Measurements from ENCODE around the gene HBS1L. TPM values are rescaled to one million over a fixed set of nuclear protein-coding genes. Genes with fewer than 3 reads are reported as not detected.

HBS1L gene
- total RNA-seq, 1 experiment from 2014 or later, result 89.4 TPM

DNA sequence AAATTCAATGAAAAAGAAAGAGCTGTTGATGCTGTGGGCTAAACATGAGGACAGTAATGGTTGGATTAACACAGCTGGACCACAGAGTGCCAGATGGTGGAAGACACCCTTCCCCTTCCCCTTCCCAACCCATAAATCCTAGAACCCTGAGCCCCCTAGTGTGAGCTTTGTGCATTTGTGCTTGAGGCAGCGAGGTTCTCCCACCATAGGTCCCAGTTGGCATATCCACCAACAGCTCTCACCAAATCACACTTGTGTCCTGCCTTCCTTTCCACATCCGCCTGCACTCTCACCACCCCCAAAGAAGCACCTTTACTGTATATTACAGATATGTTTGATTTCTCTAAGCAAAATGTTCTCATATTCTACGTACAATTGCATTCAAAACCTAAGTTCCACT is 32.8 kb upstream of the HBS1L start:
- H3K4me2 ChIP-seq (ENCODE audit: low read length), result no peak overlapping the region
- no peaks in the 10 kb centered on the region for H3K9me2 ChIP-seq (ENCODE audit: insufficient read depth)
- H3K27me3 ChIP-seq (ENCODE audit: insufficient read depth, low read length), result no peaks in the 10 kb centered on the region
- no peak overlapping the region for H2AFZ ChIP-seq (ENCODE audit: low read depth, low read length, poor library complexity, severe bottlenecking)
- CTCF ChIA-PET, result interaction anchor here (1.6 kb wide), 1 partner anchor 96 kb away, joined by 3 read pairs; no protein-coding TSS in a partner anchor
- H3K36me3 ChIP-seq (ENCODE audit: control insufficient read depth in 1 of 2, insufficient read depth in 2 of 2, low read length in 2 of 2), result no peaks in the 10 kb centered on the region
- no peak overlapping the region for H3K9ac ChIP-seq (ENCODE audit: low read length)
- no peaks in the 10 kb centered on the region for H3K9me3 ChIP-seq (ENCODE audit: control insufficient read depth in 1 of 2, insufficient read depth in 1 of 2, low read depth in 1 of 2, low read length in 2 of 2)
- H3K27ac ChIP-seq (ENCODE audit: low read depth, low read length), result no peak overlapping the region
- no peaks in the 10 kb centered on the region for H3K79me2 ChIP-seq (ENCODE audit: insufficient read depth, low read length)
- intact Hi-C loops (cut with micrococcal nuclease), result no loop called here
- DNase-seq (ENCODE audit: low read depth, low spot score), result no peak
- no peak overlapping the region for H3K4me3 ChIP-seq (replicated peaks in 1 of 2; ENCODE audit: low read depth in 1 of 2, low read length in 2 of 2)
- no TSS peak for BruUV-seq (replicated peaks)
- H4K20me1 ChIP-seq (ENCODE audit: insufficient read depth), result no peaks in the 10 kb centered on the region
- RAD21 ChIA-PET (ENCODE audit: low non-redundant PET in 1 of 2, low total read pairs in 2 of 2, uncharacterized antibody in 2 of 2, unreplicated experiment in 2 of 2), result no interaction called here
- TF ChIP-seq YY1 (IDR thresholded peaks at IDR 0.05; ENCODE audit: extremely low read depth, insufficient replicate concordance, low read depth, low read length), result no peak
- TF ChIP-seq, protein P1, sequence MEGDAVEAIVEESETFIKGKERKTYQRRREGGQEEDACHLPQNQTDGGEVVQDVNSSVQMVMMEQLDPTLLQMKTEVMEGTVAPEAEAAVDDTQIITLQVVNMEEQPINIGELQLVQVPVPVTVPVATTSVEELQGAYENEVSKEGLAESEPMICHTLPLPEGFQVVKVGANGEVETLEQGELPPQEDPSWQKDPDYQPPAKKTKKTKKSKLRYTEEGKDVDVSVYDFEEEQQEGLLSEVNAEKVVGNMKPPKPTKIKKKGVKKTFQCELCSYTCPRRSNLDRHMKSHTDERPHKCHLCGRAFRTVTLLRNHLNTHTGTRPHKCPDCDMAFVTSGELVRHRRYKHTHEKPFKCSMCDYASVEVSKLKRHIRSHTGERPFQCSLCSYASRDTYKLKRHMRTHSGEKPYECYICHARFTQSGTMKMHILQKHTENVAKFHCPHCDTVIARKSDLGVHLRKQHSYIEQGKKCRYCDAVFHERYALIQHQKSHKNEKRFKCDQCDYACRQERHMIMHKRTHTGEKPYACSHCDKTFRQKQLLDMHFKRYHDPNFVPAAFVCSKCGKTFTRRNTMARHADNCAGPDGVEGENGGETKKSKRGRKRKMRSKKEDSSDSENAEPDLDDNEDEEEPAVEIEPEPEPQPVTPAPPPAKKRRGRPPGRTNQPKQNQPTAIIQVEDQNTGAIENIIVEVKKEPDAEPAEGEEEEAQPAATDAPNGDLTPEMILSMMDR (IDR thresholded peaks at IDR 0.05 in 2 of 3, conservative IDR thresholded peaks at IDR 0.05 in 1 of 3; ENCODE audit: borderline replicate concordance in 1 of 3, insufficient read depth in 1 of 3, low read depth in 2 of 3, low read length in 2 of 3), result peak in 2 of 3 experiments; percentile 24 to 25; a peak in 2 of 6 replicates
- POLR2A ChIA-PET, result interaction anchor here (1.4 kb wide), 1 partner anchor 32 kb away, joined by 3 read pairs; the partner anchor contains the start of gene HBS1L
- ATAC-seq, result peak; percentile 64
- H3K4me1 ChIP-seq (ENCODE audit: control insufficient read depth in 1 of 2, insufficient read depth in 2 of 2, low read length in 2 of 2), result no peaks in the 10 kb centered on the region

DNA sequence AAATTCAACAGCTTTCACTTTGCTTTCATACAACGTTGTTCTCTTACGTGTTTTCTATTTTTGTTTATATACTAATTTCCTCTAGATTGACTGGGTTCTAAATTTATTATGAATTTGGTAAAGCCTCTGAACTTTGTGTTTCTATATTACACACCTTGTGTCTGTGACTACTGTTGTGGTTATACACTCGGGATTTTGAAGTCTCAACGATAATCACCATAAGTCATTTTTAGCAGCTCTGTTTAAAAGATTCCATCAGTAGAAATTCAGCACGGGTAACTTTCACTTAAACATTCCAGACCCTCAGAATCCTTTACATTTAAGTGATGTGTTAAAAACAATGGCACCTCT is 31.8 kb upstream of the HBS1L start:
- no peaks in the 10 kb centered on the region for H3K36me3 ChIP-seq (ENCODE audit: control insufficient read depth in 1 of 2, insufficient read depth in 2 of 2, low read length in 2 of 2)
- no peak overlapping the region for H3K9ac ChIP-seq (ENCODE audit: low read length)
- no peak for DNase-seq (ENCODE audit: low read depth, low spot score)
- ChIA-PET RAD21 (ENCODE audit: low non-redundant PET in 1 of 2, low total read pairs in 2 of 2, uncharacterized antibody in 2 of 2, unreplicated experiment in 2 of 2) (no interaction called here), CTCF (no interaction called here), POLR2A (no interaction called here)
- intact Hi-C loops (cut with micrococcal nuclease), result no loop called here
- H3K79me2 ChIP-seq (ENCODE audit: insufficient read depth, low read length), result no peaks in the 10 kb centered on the region
- ATAC-seq, result no peak
- BruUV-seq (replicated peaks), result no TSS peak
- H3K27me3 ChIP-seq (ENCODE audit: insufficient read depth, low read length), result no peaks in the 10 kb centered on the region
- no peak overlapping the region for H3K4me3 ChIP-seq (replicated peaks in 1 of 2; ENCODE audit: low read depth in 1 of 2, low read length in 2 of 2)
- no peak overlapping the region for H2AFZ ChIP-seq (ENCODE audit: low read depth, low read length, poor library complexity, severe bottlenecking)
- no peak for TF ChIP-seq POLR2A (IDR thresholded peaks at IDR 0.05; ENCODE audit: borderline replicate concordance, extremely low read depth, insufficient read depth, insufficient read length)
- H3K4me2 ChIP-seq (ENCODE audit: low read length), result no peak overlapping the region
- H4K20me1 ChIP-seq (ENCODE audit: insufficient read depth), result no peaks in the 10 kb centered on the region
- H3K4me1 ChIP-seq (ENCODE audit: control insufficient read depth in 1 of 2, insufficient read depth in 2 of 2, low read length in 2 of 2), result no peaks in the 10 kb centered on the region
- no peaks in the 10 kb centered on the region; a peak in 1 of 4 replicates for H3K9me3 ChIP-seq (ENCODE audit: control insufficient read depth in 1 of 2, insufficient read depth in 1 of 2, low read depth in 1 of 2, low read length in 2 of 2)
- H3K9me2 ChIP-seq (ENCODE audit: insufficient read depth), result no peaks in the 10 kb centered on the region
- no peak overlapping the region for H3K27ac ChIP-seq (ENCODE audit: low read depth, low read length)
